GM23248 (cell line): ENCODE data around the gene FRAS1. TPM values are rescaled to one million over a fixed set of nuclear protein-coding genes. Genes with fewer than 3 reads are reported as not detected.
"Not testable (repeated sequence)": the region's sequence is repeated elsewhere in the genome, so short reads cannot be mapped to it uniquely, and the experiment has no call there.

Source experiments
- DNase-seq: peaks from one replicate; pipeline ENCODE4 v3.0.0-alpha.2; 2015
- H2AFZ ChIP-seq: fragments of 200-600 bp; sonication (generic); 2 replicates; pipeline ENCODE4 v1.6.1; 2016; ENCODE audit warnings: antibody characterized with exemption
- H3F3A ChIP-seq: fragments of 200-600 bp; sonication (generic); 2 replicates; pipeline ENCODE4 v1.6.1; 2016; ENCODE audit warnings: mild to moderate bottlenecking, antibody characterized with exemption, mixed run types; ENCODE audit not compliant: insufficient read depth
- H3K27ac ChIP-seq: fragments of 200-600 bp; sonication (generic); 2 replicates; pipeline ENCODE4 v1.5.1; 2016; ENCODE audit warnings: mild to moderate bottlenecking
- H3K27me3 ChIP-seq: fragments of 200-600 bp; sonication (generic); replicated peaks from 2 replicates; pipeline ENCODE4 v1.6.1; 2016; ENCODE audit warnings: mild to moderate bottlenecking; ENCODE audit not compliant: insufficient read depth
- H3K36me3 ChIP-seq: fragments of 200-600 bp; sonication (generic); 2 replicates; pipeline ENCODE4 v1.6.1; 2016; ENCODE audit warnings: low read depth, mild to moderate bottlenecking
- H3K4me1 ChIP-seq: fragments of 200-600 bp; sonication (generic); 2 replicates; pipeline ENCODE4 v1.6.1; 2016; ENCODE audit warnings: mild to moderate bottlenecking; ENCODE audit not compliant: insufficient read depth
- H3K4me2 ChIP-seq: fragments of 200-600 bp; sonication (generic); one replicate; pipeline ENCODE4 v1.6.1; 2016; ENCODE audit warnings: mild to moderate bottlenecking; ENCODE audit not compliant: unreplicated experiment
- H3K4me3 ChIP-seq: fragments of 200-600 bp; sonication (generic); 2 replicates; pipeline ENCODE4 v1.5.1; 2016; ENCODE audit warnings: mild to moderate bottlenecking
- H3K79me2 ChIP-seq: fragments of 200-600 bp; sonication (generic); 2 replicates; pipeline ENCODE4 v1.6.1; 2016; ENCODE audit warnings: mild to moderate bottlenecking; ENCODE audit not compliant: insufficient read depth
- H3K9ac ChIP-seq: fragments of 200-600 bp; sonication (generic); 2 replicates; pipeline ENCODE4 v1.6.1; 2016; ENCODE audit warnings: mild to moderate bottlenecking
- H3K9me2 ChIP-seq: fragments of 200-600 bp; sonication (generic); 2 replicates; pipeline ENCODE4 v1.6.1; 2016; ENCODE audit warnings: mixed run types, mild to moderate bottlenecking, moderate library complexity; ENCODE audit not compliant: insufficient read depth
- H3K9me3 ChIP-seq: fragments of 200-600 bp; sonication (generic); one replicate; pipeline ENCODE4 v1.6.1; 2017; ENCODE audit warnings: low read depth
- H4K20me1 ChIP-seq: fragments of 200-600 bp; sonication (generic); 2 replicates; pipeline ENCODE4 v1.6.0; 2016; ENCODE audit not compliant: insufficient read depth
- EZH2 ChIP-seq: fragments of 200-600 bp; sonication (generic); IDR thresholded peaks from 2 replicates; pipeline ENCODE4 v1.6.1; 2018; ENCODE audit warnings: antibody characterized with exemption, mild to moderate bottlenecking; ENCODE audit not compliant: insufficient read depth, poor library complexity, severe bottlenecking
- EZH2phosphoT487 ChIP-seq: fragments of 200-600 bp; sonication (generic); IDR thresholded peaks from 2 replicates; pipeline ENCODE4 v1.6.1; 2018; ENCODE audit warnings: antibody characterized with exemption, moderate library complexity, mild to moderate bottlenecking, low read depth; ENCODE audit not compliant: insufficient read depth
- WGBS, 2 experiments: methylation state at CpG; one replicate each; pipeline ENCODE4 v1.1.6; 2015 to 2017; ENCODE audit warnings: low lambda C conversion rate in 2 of 2, low coverage in 1 of 2; ENCODE audit errors: missing lambda C conversion rate in 2 of 2; 5-methylcytosine and 5-hydroxymethylcytosine counted together
- in situ Hi-C: fragments of 300-500 bp; cut with MboI; formaldehyde crosslinking; loops from 2 replicates; pipeline ENCODE4 v1.15.0; 2020
- polyA plus RNA-seq: library from polyadenylated mRNA; unstranded; fragments of >200 nt; fragmentation: Nextera tagmentation; extraction: Ambion mirVana; gene quantifications from 2 replicates; pipeline ENCODE4 v1.2.1, GENCODE V29; 2016
- total RNA-seq: library from RNA; depleted of rRNA; stranded (reverse); fragments of >200 nt; shearing (Covaris generic); gene quantifications from 2 replicates; pipeline ENCODE4 v1.2.3, GENCODE V29; 2014

FRAS1 gene
- total and polyA plus RNA-seq, 2 experiments from 2014 or later, result 6.5 to 19.8 TPM

DNA sequence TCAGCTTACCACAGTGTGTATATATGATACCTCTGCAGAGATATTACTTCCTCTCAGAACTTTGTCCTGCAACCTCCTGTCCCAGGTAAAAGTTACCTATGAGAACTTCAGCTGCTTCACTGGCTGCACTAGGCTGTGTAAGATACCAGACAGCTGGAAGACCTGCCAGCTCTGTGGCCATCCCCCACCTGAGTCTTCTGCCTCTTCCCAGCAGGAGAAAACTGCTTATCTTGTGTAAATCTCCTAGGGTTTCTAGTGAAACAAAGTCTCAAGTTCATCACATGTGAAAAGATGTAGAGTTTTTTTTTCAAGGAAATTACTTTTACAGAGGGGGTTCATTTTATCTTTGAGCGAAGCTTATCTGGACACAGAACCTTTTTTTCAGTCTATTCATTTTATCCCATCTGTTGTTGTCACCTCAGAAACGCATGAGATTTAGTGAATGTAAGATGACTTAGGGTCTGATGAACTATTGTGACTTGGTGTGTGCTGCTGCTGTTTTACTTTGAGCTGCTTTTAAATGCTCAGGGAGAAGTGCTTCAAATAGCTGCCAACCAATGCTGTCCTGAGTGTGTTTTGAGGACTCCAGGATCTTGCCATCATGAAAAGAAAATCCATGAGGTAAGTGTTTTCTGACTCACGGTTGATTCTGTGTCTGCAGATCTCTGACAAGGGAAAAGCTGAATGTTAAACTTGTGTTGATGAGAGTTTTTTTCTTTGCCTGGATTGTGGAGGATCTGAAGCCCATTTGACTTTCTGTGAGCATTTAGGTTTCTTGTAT lies 187.8 kb downstream of the FRAS1 start:
- Histone ChIP-seq H3K4me1 (peaks cover 16% of the 10 kb centered on the region; the same call in 1 of the 2 replicates), H3K27ac (no peak overlapping the region), H3K9me2 (no peaks in the 10 kb centered on the region), H2AFZ (no peak overlapping the region), H3K9me3 (no peaks in the 10 kb centered on the region), H3K4me2 (no peak overlapping the region), H3F3A (no peaks in the 10 kb centered on the region), H3K36me3 (no peaks in the 10 kb centered on the region), H3K79me2 (no peaks in the 10 kb centered on the region), H3K9ac (no peak overlapping the region), H3K4me3 (no peak overlapping the region), H3K27me3 (no peaks in the 10 kb centered on the region), H4K20me1 (no peaks in the 10 kb centered on the region)
- peak; percentile 64 for DNase-seq
- WGBS, 2 experiments, result 57 to 60% methylated on average over 3 of the region's 3 CpGs
- in situ Hi-C loops, result no loop called here
- TF ChIP-seq EZH2, result no peak
- TF ChIP-seq EZH2phosphoT487, result no peak

- H3K4me2 ChIP-seq, result no peak overlapping the region
- WGBS, 2 experiments, result 71 to 76% methylated on average over 8 of the region's 8 CpGs
- TF ChIP-seq EZH2phosphoT487 (no peak), EZH2 (no peak)
- H3K9me3 ChIP-seq, result no peaks in the 10 kb centered on the region
- H3K9ac ChIP-seq, result no peak overlapping the region
- H3K27ac ChIP-seq, result no peak overlapping the region
- in situ Hi-C loops, result no loop called here
- no peak overlapping the region for H2AFZ ChIP-seq
- no peak overlapping the region for H3K4me3 ChIP-seq
- H4K20me1 ChIP-seq, result no peaks in the 10 kb centered on the region
- no peaks in the 10 kb centered on the region for H3K79me2 ChIP-seq
- H3K9me2 ChIP-seq, result no peaks in the 10 kb centered on the region
- H3K27me3 ChIP-seq, result no peaks in the 10 kb centered on the region
- H3K36me3 ChIP-seq, result no peaks in the 10 kb centered on the region
- no peak for DNase-seq
- H3F3A ChIP-seq, result no peaks in the 10 kb centered on the region
- H3K4me1 ChIP-seq, result 0 out of 2 replicates have a peak, but pooled peaks cover 7% of the 10 kb centered on the region
These were observed 190.6 kb downstream of the FRAS1 start for GRCh38 chr4:78247536-78248285.

GRCh38 chr4:78250500-78250899 lies 193.4 kb downstream of the FRAS1 start:
- no peak overlapping the region for H3K4me2 ChIP-seq
- no peaks in the 10 kb centered on the region for H3F3A ChIP-seq
- H3K4me1 ChIP-seq, result no peaks in the 10 kb centered on the region
- H3K36me3 ChIP-seq, result no peaks in the 10 kb centered on the region
- in situ Hi-C loops, result no loop called here
- no peak overlapping the region for H2AFZ ChIP-seq
- H4K20me1 ChIP-seq, result no peaks in the 10 kb centered on the region
- 51 to 60% methylated on average over 2 of the region's 2 CpGs for WGBS, 2 experiments
- H3K9me2 ChIP-seq, result no peaks in the 10 kb centered on the region
- no peaks in the 10 kb centered on the region for H3K9me3 ChIP-seq
- H3K9ac ChIP-seq, result no peak overlapping the region
- DNase-seq, result no peak
- no peak overlapping the region for H3K27ac ChIP-seq
- H3K79me2 ChIP-seq, result no peaks in the 10 kb centered on the region
- TF ChIP-seq EZH2phosphoT487 (no peak), EZH2 (no peak)
- no peaks in the 10 kb centered on the region for H3K27me3 ChIP-seq
- H3K4me3 ChIP-seq, result no peak overlapping the region

DNA sequence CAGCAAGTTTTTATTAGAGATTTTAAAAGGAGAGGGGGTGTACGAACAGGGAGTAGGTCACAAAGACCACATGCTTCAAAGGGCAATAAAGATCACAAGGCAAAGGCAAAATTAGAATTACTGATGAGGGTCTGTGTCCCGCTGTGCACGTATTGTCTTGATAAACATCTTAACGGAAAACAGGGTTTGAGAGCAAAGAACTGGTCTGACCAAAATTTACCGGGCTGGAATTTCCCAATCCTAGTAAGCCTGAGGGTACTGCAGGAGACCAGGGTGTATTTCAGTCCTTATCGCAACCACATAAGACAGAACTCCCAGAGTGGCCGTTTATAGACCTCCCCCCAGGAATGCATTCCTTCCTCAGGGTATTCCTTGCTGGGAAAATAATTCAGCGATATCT lies 195.7 kb downstream of the FRAS1 start:
- H3K79me2 ChIP-seq, in situ Hi-C loops, H3K36me3 ChIP-seq, H3K9me2 ChIP-seq, H3K4me1 ChIP-seq, H3K27me3 ChIP-seq, H2AFZ ChIP-seq, H3F3A ChIP-seq, H3K4me3 ChIP-seq, H3K9me3 ChIP-seq, H3K4me2 ChIP-seq, H4K20me1 ChIP-seq, H3K9ac ChIP-seq, H3K27ac ChIP-seq, DNase-seq: not testable (repeated sequence)
- WGBS, 2 experiments, result 79 to 80% methylated on average over 8 of the region's 8 CpGs
